Adrenal gland (tissue), 12 donors: ENCODE data around the gene RABL6. TPM values are rescaled to one million over a fixed set of nuclear protein-coding genes. Genes with fewer than 3 reads are reported as not detected.

ENCODE experiments used
- DNase-seq, 7 donors: peaks; one replicate each; pipeline ENCODE4 v3.0.0-alpha.2; 2019 to 2020
- H3K27ac ChIP-seq, 5 donors: fragments of 200-600 bp; sonication (generic) in 4 of 5; 1 replicate in 3 of 5; 2 replicates in 2 of 5; pipeline versions ENCODE4 v1.5.1 to v1.8.0; 2016 to 2020; ENCODE audit warnings: mild to moderate bottlenecking in 1 of 5
- H3K27me3 ChIP-seq: fragments of 200-600 bp; 2 replicates; pipeline ENCODE4 v1.8.0; 2021
- H3K36me3 ChIP-seq, 2 donors: fragments of 200-600 bp; replicated peaks in 1 of 2; 1 replicate in 1 of 2; 2 replicates in 1 of 2; pipeline versions ENCODE4 v1.5.1 to v1.8.0; 2018 to 2022
- H3K4me1 ChIP-seq, 2 donors: fragments of 200-600 bp; replicated peaks in 1 of 2; 1 replicate in 1 of 2; 2 replicates in 1 of 2; pipeline versions ENCODE4 v1.5.1 to v1.8.0; 2018 to 2021
- H3K4me3 ChIP-seq, 4 donors: fragments of 200-600 bp; sonication (generic) in 3 of 4; one replicate each; pipeline ENCODE4 v1.5.1; 2016 to 2018
- H3K9me3 ChIP-seq, 3 donors: fragments of 200-600 bp; sonication (generic) in 1 of 3; replicated peaks in 1 of 3; 1 replicate in 2 of 3; 2 replicates in 1 of 3; pipeline versions ENCODE4 v1.5.1 to v1.8.0; 2016 to 2021
- POLR2A ChIP-seq, 2 donors: fragments of 450-650 bp; IDR thresholded peaks; one replicate each; pipeline ENCODE4 v1.6.1; 2017; ENCODE audit warnings: antibody characterized with exemption in 2 of 2, mild to moderate bottlenecking in 2 of 2, moderate library complexity in 1 of 2
- WGBS, 4 donors: extraction: QIAGEN DNeasy Blood & Tissue Kit in 2 of 4; methylation state at CpG; one replicate each; pipeline versions ENCODE4 v1.1.5 to v1.1.7; 2013 to 2017; 5-methylcytosine and 5-hydroxymethylcytosine counted together
- intact Hi-C, 2 donors: fragments of 100-400 bp; cut with DNase I; formaldehyde crosslinking; loops; one replicate each; pipeline versions ENCODE4 v1.14.1 to v1.15.0; 2022 to 2023
- polyA plus RNA-seq, 3 donors: library from polyadenylated mRNA; stranded (reverse); fragments of 200-250 nt in 2 of 3; fragments of 350-450 nt in 1 of 3; fragmentation: Illumina TruSeq in 1 of 3; extraction: RNeasy Lipid Tissue Mini Kit (QIAGEN cat#74804) in 1 of 3; gene quantifications; one replicate each; pipeline ENCODE4 v1.2.3, GENCODE V29; 2013 to 2014
- total RNA-seq, 9 donors: library from RNA; depleted of rRNA in 4 of 9; stranded (reverse); fragments of >200 nt in 4 of 9; fragments of 120-200 nt in 1 of 9; fragmentation: NEBNext Ultra II Directional in 1 of 9; extraction: Animal tissue kit (Norgen Biotek cat#: 25700) in 1 of 9; gene quantifications; one replicate each; pipeline versions ENCODE4 v1.1.0 to v1.2.4, GENCODE V29; 2013 to 2023
- TF ChIP-seq, protein P1 (sequence below), 6 experiments: fragments of 450-650 bp in 4 of 6; fragments of 200-600 bp in 2 of 6; sonication (generic) in 1 of 6; IDR thresholded peaks; 1 replicate in 5 of 6; 2 replicates in 1 of 6; pipeline versions ENCODE4 v1.5.1 to v1.8.0; 2016 to 2021; ENCODE audit warnings: antibody characterized with exemption in 6 of 6, mild to moderate bottlenecking in 2 of 6, moderate library complexity in 1 of 6
- donor health status: healthy with polysubstance abuse.
- donor health status: Bipolar disorder and iron deficiency.
- donor health status: DM: yes; HTN: yes; CAD: no.
- donor health status: DM: no; HTN: no; CAD: no.
- donor health status: DM: no; HTN: no; CAD: no.
- donor health status: DM: yes; HTN: yes; CAD: no.

Gene RABL6
- total and polyA plus RNA-seq, 12 donors = 20.9 to 150 (median 61.0) TPM

DNA sequence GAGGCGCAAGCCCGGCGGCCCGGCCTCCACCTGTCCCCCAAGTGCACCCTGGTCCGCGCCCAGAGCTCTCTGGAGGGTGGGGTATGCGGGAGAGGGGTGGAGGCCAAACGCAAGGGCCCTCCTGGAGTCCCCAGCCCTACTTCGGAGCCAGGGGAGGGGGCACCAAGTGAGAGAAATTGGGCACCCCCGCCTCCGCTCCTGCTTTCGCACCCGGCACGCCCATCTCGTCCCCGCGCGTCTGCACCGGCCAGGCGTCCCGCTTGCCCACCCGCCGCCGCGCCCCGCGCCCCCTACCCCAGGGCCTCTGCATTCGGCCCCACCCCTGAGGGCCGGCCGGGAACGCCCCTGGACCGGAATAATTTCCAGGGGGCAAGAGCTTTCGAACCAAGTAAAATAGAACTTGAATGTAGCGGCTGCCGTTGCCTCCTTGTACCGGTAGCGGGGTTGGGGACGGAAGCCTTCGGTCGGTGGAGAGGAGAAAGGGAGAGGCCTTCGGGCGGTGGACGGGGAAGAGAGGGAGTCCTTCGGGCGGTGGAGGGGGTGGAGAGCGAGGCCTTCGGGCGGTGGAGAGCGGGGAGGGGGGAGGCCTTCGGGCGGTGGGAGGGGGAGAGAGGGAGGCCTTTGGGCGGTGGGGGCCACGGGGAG is 40.8 kb downstream of the RABL6 start:
- DNase-seq = peak in 1 of 7 donors; percentile 61
- peak overlapping the region; percentile 36 to 83 (median 48) for H3K4me3 ChIP-seq
- H3K4me1 ChIP-seq = peaks cover 14 to 31% of the 10 kb centered on the region in 2 donors
- H3K27me3 ChIP-seq = no peaks in the 10 kb centered on the region
- H3K9me3 ChIP-seq = no peaks in the 10 kb centered on the region
- TF ChIP-seq, protein P1, sequence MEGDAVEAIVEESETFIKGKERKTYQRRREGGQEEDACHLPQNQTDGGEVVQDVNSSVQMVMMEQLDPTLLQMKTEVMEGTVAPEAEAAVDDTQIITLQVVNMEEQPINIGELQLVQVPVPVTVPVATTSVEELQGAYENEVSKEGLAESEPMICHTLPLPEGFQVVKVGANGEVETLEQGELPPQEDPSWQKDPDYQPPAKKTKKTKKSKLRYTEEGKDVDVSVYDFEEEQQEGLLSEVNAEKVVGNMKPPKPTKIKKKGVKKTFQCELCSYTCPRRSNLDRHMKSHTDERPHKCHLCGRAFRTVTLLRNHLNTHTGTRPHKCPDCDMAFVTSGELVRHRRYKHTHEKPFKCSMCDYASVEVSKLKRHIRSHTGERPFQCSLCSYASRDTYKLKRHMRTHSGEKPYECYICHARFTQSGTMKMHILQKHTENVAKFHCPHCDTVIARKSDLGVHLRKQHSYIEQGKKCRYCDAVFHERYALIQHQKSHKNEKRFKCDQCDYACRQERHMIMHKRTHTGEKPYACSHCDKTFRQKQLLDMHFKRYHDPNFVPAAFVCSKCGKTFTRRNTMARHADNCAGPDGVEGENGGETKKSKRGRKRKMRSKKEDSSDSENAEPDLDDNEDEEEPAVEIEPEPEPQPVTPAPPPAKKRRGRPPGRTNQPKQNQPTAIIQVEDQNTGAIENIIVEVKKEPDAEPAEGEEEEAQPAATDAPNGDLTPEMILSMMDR (IDR thresholded peaks at IDR 0.05) = peak in 1 of 6 experiments; percentile 12
- TF ChIP-seq POLR2A (IDR thresholded peaks at IDR 0.05) = no peak
- H3K36me3 ChIP-seq = peaks cover 0 to 10% of the 10 kb centered on the region in 2 donors
- intact Hi-C loops = loop anchor here (10.0 kb wide), 2 partner anchors 54 to 96 kb away; partner anchors contain the start of genes C8G (in 1 of the 2), CCDC183 (in 1 of the 2), FBXW5 (in 1 of the 2) and TMEM141 (in 1 of the 2)
- H3K27ac ChIP-seq = peak overlapping the region; percentile 86 to 98 (median 91)
- 0 to 3% (median 0%) methylated on average over 7 to 49 of the region's 53 CpGs for WGBS, 4 donors

DNA sequence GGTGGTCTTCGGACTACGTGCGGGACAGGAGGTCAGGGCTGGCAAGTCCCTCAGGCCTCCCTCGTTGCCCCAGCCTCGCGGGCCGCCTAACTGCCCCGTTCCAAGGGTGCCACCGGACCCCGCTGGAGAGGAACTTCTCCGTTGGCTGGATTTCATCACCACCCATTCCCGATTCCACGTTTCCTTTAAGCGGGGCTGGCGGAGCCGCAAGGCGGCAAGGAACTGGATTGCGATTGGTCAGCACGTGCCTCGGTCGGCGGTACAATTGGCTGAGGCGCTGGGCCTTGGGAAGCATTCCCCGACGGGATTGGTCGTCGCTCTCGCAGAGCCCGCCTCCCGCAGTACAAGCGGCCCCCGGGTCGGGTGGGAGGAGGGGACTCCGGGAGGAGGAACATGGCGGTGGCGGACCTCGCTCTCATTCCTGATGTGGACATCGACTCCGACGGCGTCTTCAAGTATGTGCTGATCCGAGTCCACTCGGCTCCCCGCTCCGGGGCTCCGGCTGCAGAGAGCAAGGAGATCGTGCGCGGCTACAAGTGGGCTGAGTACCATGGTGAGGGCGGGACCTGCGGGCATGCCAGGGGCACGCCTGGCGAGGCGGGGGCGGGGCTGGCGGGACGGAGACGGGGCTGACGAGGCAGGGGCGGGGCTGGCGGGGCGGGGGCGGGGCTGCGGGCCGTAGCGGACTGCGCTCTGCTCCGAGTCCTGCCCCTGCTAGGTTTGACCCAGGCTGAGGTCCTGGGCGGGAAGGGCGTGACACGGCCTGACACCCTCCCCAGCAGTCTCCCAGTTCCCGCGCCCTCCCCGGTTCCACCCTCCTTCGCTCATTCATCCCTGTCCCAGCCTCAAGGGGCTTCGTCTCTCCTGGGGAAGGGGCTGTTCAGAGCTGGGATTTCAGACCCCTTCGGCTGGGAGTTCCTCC is 41.6 kb downstream of the RABL6 start, which contains the start of gene PHPT1:
TSS of gene PHPT1 (plus strand) at position 372 of the 922 bp plus-strand sequence. CDS start at position 394, 22 bp downstream.
- Histone ChIP-seq H3K27ac (peak within 1 kb of the TSS; percentile 86 to 98 (median 91)), H3K27me3 (no peaks in the 10 kb centered on the region), H3K4me1 (peaks cover 14 to 25% of the 10 kb centered on the region in 2 donors), H3K36me3 (peaks cover 0 to 10% of the 10 kb centered on the region in 2 donors), H3K4me3 (peak within 1 kb of the TSS; percentile 36 to 83 (median 48)), H3K9me3 (no peaks in the 10 kb centered on the region)
- TF ChIP-seq, protein P1 (IDR thresholded peaks at IDR 0.05) = no peak
- TF ChIP-seq POLR2A (IDR thresholded peaks at IDR 0.05) = peak; percentile 75 to 81
- WGBS, 4 donors = 1 to 3% (median 1%) methylated on average over 7 to 77 of the region's 77 CpGs
- intact Hi-C loops = loop anchor here (10.0 kb wide), 2 partner anchors 54 to 96 kb away; partner anchors contain the start of genes C8G (in 1 of the 2), CCDC183 (in 1 of the 2), FBXW5 (in 1 of the 2) and TMEM141 (in 1 of the 2)
- DNase-seq = peak; percentile 98 to 99 (median 99)

- H3K4me3 ChIP-seq = peak overlapping the region in 2 of 4 donors; percentile 55 to 83
- H3K27me3 ChIP-seq = no peaks in the 10 kb centered on the region
- no peak for TF ChIP-seq POLR2A (IDR thresholded peaks at IDR 0.05)
- TF ChIP-seq, protein P1 (IDR thresholded peaks at IDR 0.05) = peak in 1 of 6 experiments; percentile 2
- 40 to 74% (median 43%) methylated on average over 12 to 43 of the region's 43 CpGs for WGBS, 4 donors
- peaks cover 0 to 10% of the 10 kb centered on the region in 2 donors for H3K36me3 ChIP-seq
- intact Hi-C loops = loop anchor here (10.0 kb wide), 2 partner anchors 55 to 95 kb away; partner anchors contain the start of genes C8G (in 2 of the 2), FBXW5 (in 2 of the 2), CCDC183 (in 1 of the 2) and TMEM141 (in 1 of the 2)
- H3K4me1 ChIP-seq = peaks cover 14 to 25% of the 10 kb centered on the region in 2 donors
- H3K9me3 ChIP-seq = no peaks in the 10 kb centered on the region
- peak overlapping the region in 4 of 5 donors; percentile 86 to 98 (median 92) for H3K27ac ChIP-seq
- peak in 2 of 7 donors; percentile 34 to 47 for DNase-seq
Observed at GRCh38 chr9:136849960-136850865, 42.5 kb downstream of the RABL6 start.
